HG03565 (cell line): ENCODE data around the gene C1orf116.

Source experiments
- ATAC-seq: cut with Tn5 transposase; IDR thresholded peaks from one replicate; pipeline ENCODE4 v1.9.1; 2021; ENCODE audit warnings: mild to moderate bottlenecking, moderate library complexity; ENCODE audit not compliant: unreplicated experiment

Gene C1orf116

GRCh38 chr1:207020709-207021107, 11.8 kb downstream of the C1orf116 start:
- no peak for ATAC-seq

GRCh38 chr1:207020065-207020708, 12.4 kb downstream of the C1orf116 start:
- ATAC-seq: no peak

- ATAC-seq: no peak
Observed at GRCh38 chr1:207019661-207020060, 12.9 kb downstream of the C1orf116 start.

GRCh38 chr1:207019161-207019560, 13.4 kb downstream of the C1orf116 start:
- no peak for ATAC-seq

GRCh38 chr1:207018707-207019106, 13.8 kb downstream of the C1orf116 start:
- no peak for ATAC-seq

GRCh38 chr1:207017615-207018559, 14.7 kb downstream of the C1orf116 start:
- no peak for ATAC-seq

GRCh38 chr1:207015791-207016190, 16.8 kb downstream of the C1orf116 start:
- no peak for ATAC-seq

- ATAC-seq: no peak
Observed at GRCh38 chr1:207014728-207015127, 17.8 kb downstream of the C1orf116 start.

GRCh38 chr1:207013321-207014085, 19.1 kb downstream of the C1orf116 start:
- ATAC-seq: no peak

- ATAC-seq: no peak
Observed at GRCh38 chr1:207010726-207011125, 21.8 kb downstream of the C1orf116 start.

GRCh38 chr1:207009945-207010344, 22.6 kb downstream of the C1orf116 start:
- no peak for ATAC-seq

- no peak for ATAC-seq
Observed at GRCh38 chr1:207009182-207009850, 23.2 kb downstream of the C1orf116 start.

GRCh38 chr1:207007352-207008033, 25.1 kb downstream of the C1orf116 start:
- no peak for ATAC-seq

GRCh38 chr1:207006914-207007313, 25.6 kb downstream of the C1orf116 start:
- no peak for ATAC-seq

- no peak for ATAC-seq
Observed at GRCh38 chr1:207006083-207006482, 26.5 kb downstream of the C1orf116 start.

- ATAC-seq: no peak
Observed at GRCh38 chr1:207004931-207005830, 27.4 kb downstream of the C1orf116 start.

GRCh38 chr1:207003210-207003609, 29.3 kb downstream of the C1orf116 start:
- ATAC-seq: no peak

GRCh38 chr1:207002724-207003146, 29.8 kb downstream of the C1orf116 start:
- no peak for ATAC-seq
